SU-DHL-6 (cell line): ENCODE results near the gene RUNX1.

Experiments used
- CTCF ChIP-seq: fragments of 200-600 bp; sonication (generic); IDR thresholded peaks from one replicate; pipeline ENCODE4 v1.5.1; 2017; ENCODE audit warnings: antibody characterized with exemption, mild to moderate bottlenecking, low read length, moderate library complexity; ENCODE audit not compliant: insufficient read depth, poor library complexity, severe bottlenecking
- EZH2phosphoT487 ChIP-seq: fragments of 200-600 bp; sonication (generic), shearing (Covaris generic); conservative IDR thresholded peaks from 2 replicates; pipeline ENCODE4 v1.6.1; 2018; ENCODE audit warnings: mild to moderate bottlenecking, antibody characterized with exemption, low read length, moderate library complexity, mixed read lengths

GRCh38 chr21:34790834-34791233 lies 258.3 kb downstream of the RUNX1 start:
- TF ChIP-seq CTCF (no peak), EZH2phosphoT487 (no peak)
